ENCODE data around the gene PANK2.

DNA sequence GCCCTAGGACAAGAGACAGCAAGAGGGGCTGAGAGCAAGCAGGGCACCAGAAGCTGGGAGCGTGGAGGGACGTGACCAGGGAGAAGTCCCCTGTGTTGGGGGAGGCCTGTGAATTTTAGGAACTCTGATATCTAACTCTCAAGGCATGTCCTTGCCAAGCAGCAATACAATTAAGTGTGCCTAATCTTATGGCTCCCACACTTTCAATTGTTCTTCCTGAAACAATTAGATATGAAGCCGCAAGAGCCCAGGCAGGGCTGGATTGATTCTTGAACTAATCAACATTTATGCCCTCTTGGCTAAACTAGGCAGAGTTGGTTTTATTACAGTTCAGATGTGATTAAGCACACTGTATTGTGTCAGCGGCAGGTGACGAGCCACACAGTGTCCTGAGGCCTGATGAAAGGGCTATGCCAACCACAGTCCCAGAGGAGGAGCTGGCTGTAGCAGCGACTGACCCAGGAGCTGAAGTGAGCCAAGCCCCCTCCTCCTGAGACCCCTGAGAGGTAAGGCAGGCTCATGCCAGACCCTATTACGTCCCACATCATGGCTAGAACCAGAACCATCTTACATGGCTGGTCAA is 46.7 kb upstream of the PANK2 start:
- no peak for TF ChIP-seq POLR2A (IDR thresholded peaks at IDR 0.05; ENCODE audit: low read length)
- TF ChIP-seq GATA1 (IDR thresholded peaks at IDR 0.05; ENCODE audit: low read depth, low read length): no peak

Data from erythroblast (primary cell).